HCT116 (cell line): ENCODE data around the gene PDE10A. TPM values are rescaled to one million over a fixed set of nuclear protein-coding genes. Genes with fewer than 3 reads are reported as not detected.

ENCODE experiments used
- ATAC-seq: fragments of 200-7000 bp; cut with Tn5 transposase; 2 replicates; pipeline ENCODE4 v1.9.1; 2020; ENCODE audit warnings: mild to moderate bottlenecking, moderate library complexity
- BruUV-seq: library from RNA; stranded (reverse); fragments of 400-500 nt; replicated peaks from 2 replicates; lab custom pipeline; 2021; lab: Mats Ljungman, UMichigan
- CTCF ChIA-PET: fragments of 300-600 bp; sonication (Branson Sonifier 250); formaldehyde crosslinking; loops from one replicate; lab custom pipeline; 2021; ENCODE audit warnings: antibody characterized with exemption; lab: Charles Lee
- POLR2A ChIA-PET: fragments of 300-600, 350-600 bp; sonication (Branson Sonifier 250); formaldehyde crosslinking; loops from one replicate; lab custom pipeline; 2021; ENCODE audit warnings: antibody characterized with exemption; lab: Charles Lee
- RAD21 ChIA-PET, 2 experiments: fragments of 300-600 bp; sonication (Branson Sonifier 250); formaldehyde crosslinking; loops; one replicate each; lab custom pipeline; 2023; ENCODE audit warnings: low total read pairs in 2 of 2; ENCODE audit not compliant: uncharacterized antibody in 2 of 2, unreplicated experiment in 2 of 2, low non-redundant PET in 1 of 2; lab: Charles Lee
- DNase-seq: peaks from one replicate; pipeline ENCODE4 v3.0.0-alpha.2; 2010; ENCODE audit warnings: low read depth, low spot score
- H2AFZ ChIP-seq: fragments of 200-600 bp; shearing (Covaris generic), sonication (generic); 2 replicates; pipeline ENCODE4 v1.6.1; 2017; ENCODE audit warnings: low read depth, mixed run types, mixed read lengths, antibody characterized with exemption, low read length; ENCODE audit not compliant: poor library complexity, severe bottlenecking
- H3K27ac ChIP-seq: 2 replicates; pipeline ENCODE4 v1.5.1; 2012; ENCODE audit warnings: low read depth, low read length
- H3K27me3 ChIP-seq: fragments of 200-600 bp; sonication (generic); 2 replicates; pipeline ENCODE4 v1.6.1; 2016; ENCODE audit warnings: mixed run types, low read length, mixed read lengths; ENCODE audit not compliant: insufficient read depth
- H3K36me3 ChIP-seq, 2 experiments: fragments of 200-500 bp in 1 of 2; fragments of 200-600 bp in 1 of 2; sonication (Bioruptor generic) in 1 of 2; sonication (generic) in 1 of 2; 2 replicates each; pipeline versions ENCODE4 v1.5.1 to v1.6.1; 2014 to 2016; ENCODE audit warnings: low read length in 2 of 2, inconsistent platforms in 1 of 2, mixed read lengths in 1 of 2, mixed run types in 1 of 2; ENCODE audit not compliant: insufficient read depth in 2 of 2, control insufficient read depth in 1 of 2
- H3K4me1 ChIP-seq, 2 experiments: fragments of 200-600 bp in 1 of 2; sonication (generic) in 1 of 2; 2 replicates each; pipeline versions ENCODE4 v1.5.1 to v1.6.1; 2012 to 2017; ENCODE audit warnings: low read length in 2 of 2, inconsistent platforms in 1 of 2, mild to moderate bottlenecking in 1 of 2, mixed read lengths in 1 of 2, mixed run types in 1 of 2, moderate library complexity in 1 of 2; ENCODE audit not compliant: insufficient read depth in 2 of 2, control insufficient read depth in 1 of 2
- H3K4me2 ChIP-seq: fragments of 200-600 bp; sonication (generic); 2 replicates; pipeline ENCODE4 v1.6.1; 2017; ENCODE audit warnings: mixed run types, low read length, mixed read lengths
- H3K4me3 ChIP-seq, 2 experiments: fragments of 200-600 bp in 1 of 2; sonication (generic) in 1 of 2; replicated peaks in 1 of 2; 2 replicates each; pipeline ENCODE4 v1.5.1; 2011 to 2016; ENCODE audit warnings: low read length in 2 of 2, control low read depth in 1 of 2, low read depth in 1 of 2, mild to moderate bottlenecking in 1 of 2, mixed read lengths in 1 of 2, mixed run types in 1 of 2
- H3K79me2 ChIP-seq: fragments of 200-600 bp; sonication (generic); 2 replicates; pipeline ENCODE4 v1.6.1; 2017; ENCODE audit warnings: mild to moderate bottlenecking, mixed run types, low read length, moderate library complexity, mixed read lengths; ENCODE audit not compliant: insufficient read depth
- H3K9ac ChIP-seq: fragments of 200-600 bp; sonication (generic); 2 replicates; pipeline ENCODE4 v1.6.1; 2016; ENCODE audit warnings: low read length, mixed read lengths
- H3K9me2 ChIP-seq: fragments of 200-600 bp; sonication (generic), shearing (Covaris generic); 2 replicates; pipeline ENCODE4 v1.6.1; 2017; ENCODE audit warnings: mixed run types, mild to moderate bottlenecking, moderate library complexity; ENCODE audit not compliant: insufficient read depth
- H3K9me3 ChIP-seq, 2 experiments: fragments of 200-500 bp in 1 of 2; fragments of 200-600 bp in 1 of 2; sonication (Bioruptor generic) in 1 of 2; sonication (generic) in 1 of 2; 2 replicates each; pipeline ENCODE4 v1.6.1; 2014 to 2017; ENCODE audit warnings: low read length in 2 of 2, mixed read lengths in 2 of 2, inconsistent platforms in 1 of 2, low read depth in 1 of 2, mild to moderate bottlenecking in 1 of 2, mixed run types in 1 of 2, moderate library complexity in 1 of 2; ENCODE audit not compliant: control insufficient read depth in 1 of 2, insufficient read depth in 1 of 2
- H4K20me1 ChIP-seq: fragments of 200-600 bp; sonication (generic), shearing (Covaris generic); 2 replicates; pipeline ENCODE4 v1.6.1; 2017; ENCODE audit warnings: mixed run types, mild to moderate bottlenecking, moderate library complexity; ENCODE audit not compliant: insufficient read depth
- CBX3 ChIP-seq: IDR thresholded peaks from 2 replicates; pipeline ENCODE4 v1.6.1; 2012; ENCODE audit warnings: low read depth
- CEBPB ChIP-seq: IDR thresholded peaks from 2 replicates; pipeline ENCODE4 v1.6.1; 2012; ENCODE audit warnings: low read depth
- ELF1 ChIP-seq: IDR thresholded peaks from 2 replicates; pipeline ENCODE4 v1.6.1; 2012; ENCODE audit warnings: low read depth, borderline replicate concordance
- EZH2phosphoT487 ChIP-seq: fragments of 200-600 bp; IDR thresholded peaks from 2 replicates; pipeline ENCODE4 v1.6.1; 2018; ENCODE audit warnings: antibody characterized with exemption, borderline replicate concordance
- FOSL1 ChIP-seq: IDR thresholded peaks from 2 replicates; pipeline ENCODE4 v1.6.1; 2012; ENCODE audit warnings: low read depth
- JUND ChIP-seq: IDR thresholded peaks from 2 replicates; pipeline ENCODE4 v1.6.1; 2012
- POLR2A ChIP-seq: IDR thresholded peaks from 2 replicates; pipeline ENCODE4 v1.7.0; 2011; ENCODE audit warnings: borderline replicate concordance; ENCODE audit not compliant: insufficient read depth, insufficient read length; ENCODE audit errors: extremely low read depth
- POLR2AphosphoS5 ChIP-seq: IDR thresholded peaks from 2 replicates; pipeline ENCODE4 v1.6.1; 2011; ENCODE audit warnings: mild to moderate bottlenecking, low read depth, low read length, moderate library complexity
- RAD21 ChIP-seq: IDR thresholded peaks from 2 replicates; pipeline ENCODE4 v1.6.1; 2012; ENCODE audit warnings: low read depth, mild to moderate bottlenecking
- REST ChIP-seq: IDR thresholded peaks from 2 replicates; pipeline ENCODE4 v1.6.1; 2012; ENCODE audit warnings: low read depth
- SIN3A ChIP-seq: IDR thresholded peaks from 2 replicates; pipeline ENCODE4 v1.6.1; 2012; ENCODE audit warnings: low read depth
- SP1 ChIP-seq: IDR thresholded peaks from 2 replicates; pipeline ENCODE4 v1.6.1; 2012; ENCODE audit warnings: low read depth
- SRF ChIP-seq: IDR thresholded peaks from 2 replicates; pipeline ENCODE4 v1.6.1; 2012; ENCODE audit warnings: low read depth
- TCF7L2 ChIP-seq: IDR thresholded peaks from 2 replicates; pipeline ENCODE4 v1.7.0; 2011; ENCODE audit warnings: borderline replicate concordance, inconsistent platforms; ENCODE audit not compliant: insufficient read depth, insufficient read length; ENCODE audit errors: extremely low read depth
- YY1 ChIP-seq: IDR thresholded peaks from 2 replicates; pipeline ENCODE4 v1.6.1; 2011; ENCODE audit warnings: low read length, low read depth, moderate library complexity, mild to moderate bottlenecking; ENCODE audit not compliant: insufficient replicate concordance; ENCODE audit errors: extremely low read depth
- ZNF274 ChIP-seq: fragments of 200-500 bp; sonication (Bioruptor generic); IDR thresholded peaks from 2 replicates; pipeline ENCODE4 v1.6.1; 2014; ENCODE audit warnings: mild to moderate bottlenecking, low read depth, low read length, inconsistent platforms
- intact Hi-C: fragments of 100-400 bp; cut with micrococcal nuclease; formaldehyde crosslinking; loops from 2 replicates; pipeline ENCODE4 v1.10.0; 2022
- total RNA-seq: library from RNA; stranded (reverse); gene quantifications from one replicate; pipeline ENCODE4 v1.2.1, GENCODE V29; 2021; ENCODE audit not compliant: unreplicated experiment
- TF ChIP-seq, protein P1 (sequence below), 3 experiments: fragments of 200-600 bp in 1 of 3; sonication (generic) in 1 of 3; IDR thresholded peaks in 2 of 3; conservative IDR thresholded peaks in 1 of 3; 2 replicates each; pipeline ENCODE4 v1.5.1; 2012 to 2017; ENCODE audit warnings: low read depth in 2 of 3, low read length in 2 of 3, antibody characterized with exemption in 1 of 3, borderline replicate concordance in 1 of 3, control low read depth in 1 of 3, mild to moderate bottlenecking in 1 of 3, mixed read lengths in 1 of 3, mixed run types in 1 of 3, moderate library complexity in 1 of 3; ENCODE audit not compliant: insufficient read depth in 1 of 3
- TF ChIP-seq, protein P2 (sequence below): IDR thresholded peaks from 2 replicates; pipeline ENCODE4 v1.6.1; 2012

The PDE10A gene
- total RNA-seq, 1 experiment from 2014 or later, result 0.37 TPM

- Histone ChIP-seq H3K4me1 (no peaks in the 10 kb centered on the region), H2AFZ (no peak overlapping the region), H3K79me2 (no peaks in the 10 kb centered on the region), H3K9me3 (no peaks in the 10 kb centered on the region; a peak in 1 of 4 replicates), H3K9me2 (no peaks in the 10 kb centered on the region), H4K20me1 (no peaks in the 10 kb centered on the region), H3K27ac (no peak overlapping the region), H3K36me3 (no peaks in the 10 kb centered on the region), H3K4me3 (no peak overlapping the region), H3K4me2 (no peak overlapping the region), H3K9ac (no peak overlapping the region), H3K27me3 (no peaks in the 10 kb centered on the region)
- no TSS peak for BruUV-seq
- TF ChIP-seq EZH2phosphoT487 (no peak), SIN3A (no peak), POLR2AphosphoS5 (no peak), YY1 (no peak), TCF7L2 (no peak), CBX3 (no peak), POLR2A (no peak), REST (no peak), SRF (no peak), ZNF274 (no peak), FOSL1 (no peak), RAD21 (no peak), CEBPB (no peak), JUND (no peak), ELF1 (no peak), SP1 (no peak)
- TF ChIP-seq, protein P1, sequence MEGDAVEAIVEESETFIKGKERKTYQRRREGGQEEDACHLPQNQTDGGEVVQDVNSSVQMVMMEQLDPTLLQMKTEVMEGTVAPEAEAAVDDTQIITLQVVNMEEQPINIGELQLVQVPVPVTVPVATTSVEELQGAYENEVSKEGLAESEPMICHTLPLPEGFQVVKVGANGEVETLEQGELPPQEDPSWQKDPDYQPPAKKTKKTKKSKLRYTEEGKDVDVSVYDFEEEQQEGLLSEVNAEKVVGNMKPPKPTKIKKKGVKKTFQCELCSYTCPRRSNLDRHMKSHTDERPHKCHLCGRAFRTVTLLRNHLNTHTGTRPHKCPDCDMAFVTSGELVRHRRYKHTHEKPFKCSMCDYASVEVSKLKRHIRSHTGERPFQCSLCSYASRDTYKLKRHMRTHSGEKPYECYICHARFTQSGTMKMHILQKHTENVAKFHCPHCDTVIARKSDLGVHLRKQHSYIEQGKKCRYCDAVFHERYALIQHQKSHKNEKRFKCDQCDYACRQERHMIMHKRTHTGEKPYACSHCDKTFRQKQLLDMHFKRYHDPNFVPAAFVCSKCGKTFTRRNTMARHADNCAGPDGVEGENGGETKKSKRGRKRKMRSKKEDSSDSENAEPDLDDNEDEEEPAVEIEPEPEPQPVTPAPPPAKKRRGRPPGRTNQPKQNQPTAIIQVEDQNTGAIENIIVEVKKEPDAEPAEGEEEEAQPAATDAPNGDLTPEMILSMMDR (IDR thresholded peaks at IDR 0.05 in 2 of 3, conservative IDR thresholded peaks at IDR 0.05 in 1 of 3; ENCODE audit: borderline replicate concordance in 1 of 3, insufficient read depth in 1 of 3, low read depth in 2 of 3, low read length in 2 of 3), result no peak
- TF ChIP-seq, protein P2, sequence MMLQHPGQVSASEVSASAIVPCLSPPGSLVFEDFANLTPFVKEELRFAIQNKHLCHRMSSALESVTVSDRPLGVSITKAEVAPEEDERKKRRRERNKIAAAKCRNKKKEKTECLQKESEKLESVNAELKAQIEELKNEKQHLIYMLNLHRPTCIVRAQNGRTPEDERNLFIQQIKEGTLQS, result no peak
- ChIA-PET POLR2A (no interaction called here), CTCF (no interaction called here), RAD21 (no interaction called here)
- DNase-seq (no peak), ATAC-seq (no peak)
- intact Hi-C loops, result no loop called here
These were observed 2.3 kb upstream of the PDE10A start for GRCh38 chr6:165665384-165665672.
